K562 (cell line): Measurements from ENCODE around the gene FOXJ3. TPM values are rescaled to one million over a fixed set of nuclear protein-coding genes. Genes with fewer than 3 reads are reported as not detected.
A peak's percentile ranks its signal among the peaks of the same experiment; 100 is the strongest.

Source experiments
- E2F6 ChIP-seq, 2 experiments: IDR thresholded peaks; 2 replicates each; pipeline ENCODE4 v1.6.1; 2011; ENCODE audit warnings: borderline replicate concordance in 1 of 2, control low read depth in 1 of 2, low read depth in 1 of 2, low read length in 1 of 2, mild to moderate bottlenecking in 1 of 2, mixed read lengths in 1 of 2, moderate library complexity in 1 of 2; ENCODE audit not compliant: insufficient read depth in 1 of 2, insufficient read length in 1 of 2, poor library complexity in 1 of 2, severe bottlenecking in 1 of 2; ENCODE audit errors: extremely low read depth in 1 of 2
- ETS1 ChIP-seq: conservative IDR thresholded peaks from 2 replicates; pipeline ENCODE4 v1.6.1; 2011; ENCODE audit warnings: low read depth, mild to moderate bottlenecking, low read length; ENCODE audit not compliant: control insufficient read depth
- FOXA1 ChIP-seq: fragments of 450-650 bp; IDR thresholded peaks from 2 replicates; pipeline ENCODE4 v1.6.1; 2016; ENCODE audit warnings: mild to moderate bottlenecking, borderline replicate concordance
- GABPA ChIP-seq: fragments of 200-800 bp; sonication (Bioruptor generic); conservative IDR thresholded peaks from 2 replicates; pipeline ENCODE4 v1.6.1; 2016; ENCODE audit warnings: low read depth, missing genetic modification characterization, missing compliant biosample characterization
- GTF2A2 ChIP-seq: IDR thresholded peaks from 2 replicates; pipeline ENCODE4 v1.6.1; 2016; ENCODE audit warnings: mild to moderate bottlenecking, missing genetic modification characterization, missing compliant biosample characterization
- GTF2B ChIP-seq: IDR thresholded peaks from 2 replicates; pipeline ENCODE4 v1.6.1; 2011; ENCODE audit not compliant: insufficient read length; ENCODE audit errors: extremely low read depth
- HDAC1 ChIP-seq, 2 experiments: fragments of 450-650 bp; IDR thresholded peaks; 2 replicates each; pipeline ENCODE4 v1.6.1; 2016 to 2017; ENCODE audit warnings: inconsistent platforms in 1 of 2, mild to moderate bottlenecking in 1 of 2, moderate library complexity in 1 of 2
- ILF3 ChIP-seq: fragments of 450-650 bp; IDR thresholded peaks from 2 replicates; pipeline ENCODE4 v1.6.1; 2018; ENCODE audit warnings: antibody characterized with exemption, mild to moderate bottlenecking, moderate library complexity, borderline replicate concordance
- MLLT1 ChIP-seq, 2 experiments: fragments of 450-650 bp; IDR thresholded peaks; 2 replicates each; pipeline ENCODE4 v1.6.1; 2016
- NCOA6 ChIP-seq: fragments of 450-650 bp; IDR thresholded peaks from 2 replicates; pipeline ENCODE4 v1.6.1; 2017; ENCODE audit warnings: mild to moderate bottlenecking
- NFYB ChIP-seq: IDR thresholded peaks from 2 replicates; pipeline ENCODE4 v1.6.1; 2011; ENCODE audit warnings: mild to moderate bottlenecking, moderate library complexity; ENCODE audit not compliant: insufficient read length; ENCODE audit errors: extremely low read depth
- PHF20 ChIP-seq: fragments of 450-650 bp; IDR thresholded peaks from 2 replicates; pipeline ENCODE4 v1.6.1; 2018; ENCODE audit not compliant: partially characterized antibody
- PML ChIP-seq: IDR thresholded peaks from 2 replicates; pipeline ENCODE4 v1.6.1; 2012; ENCODE audit warnings: low read length, inconsistent platforms
- POLR2A ChIP-seq: fragments of 450-650 bp; conservative IDR thresholded peaks from 2 replicates; pipeline ENCODE4 v1.6.1; 2016
- SIN3A ChIP-seq, 2 experiments: fragments of 150-350 bp in 1 of 2; IDR thresholded peaks; 2 replicates each; pipeline ENCODE4 v1.6.1; 2011 to 2016; ENCODE audit warnings: borderline replicate concordance in 2 of 2, low read depth in 2 of 2, low read length in 2 of 2, mild to moderate bottlenecking in 2 of 2, moderate library complexity in 2 of 2; ENCODE audit not compliant: control insufficient read depth in 1 of 2
- SIN3B ChIP-seq: fragments of 450-650 bp; IDR thresholded peaks from 2 replicates; pipeline ENCODE4 v1.6.1; 2017; ENCODE audit warnings: low read depth, mild to moderate bottlenecking, moderate library complexity
- SNRNP70 ChIP-seq: fragments of 200-400 bp; formaldehyde crosslinking; optimal IDR thresholded peaks from 2 replicates; pipeline ENCODE3; 2017; ENCODE audit warnings: low read depth, low read length
- ZKSCAN8 ChIP-seq: fragments of 200-800 bp; sonication (Bioruptor generic); IDR thresholded peaks from 2 replicates; pipeline ENCODE4 v1.6.1; 2016; ENCODE audit warnings: missing genetic modification characterization, missing compliant biosample characterization
- ZNF197 ChIP-seq: fragments of 200-800 bp; sonication (Bioruptor generic); IDR thresholded peaks from 2 replicates; pipeline ENCODE4 v1.6.1; 2016; ENCODE audit warnings: low read depth, missing genetic modification characterization, missing compliant biosample characterization
- ZNF280A ChIP-seq: fragments of 450-650 bp; IDR thresholded peaks from 2 replicates; pipeline ENCODE4 v1.6.1; 2018; ENCODE audit warnings: mild to moderate bottlenecking, low read depth; ENCODE audit not compliant: partially characterized antibody
- ZNF707 ChIP-seq: fragments of 250-450 bp; sonication (Bioruptor Pico); conservative IDR thresholded peaks from 2 replicates; pipeline ENCODE4 v1.8.0; 2022; ENCODE audit warnings: inconsistent platforms, mild to moderate bottlenecking, moderate library complexity
- polyA plus RNA-seq, 8 experiments: library from polyadenylated mRNA; depleted of rRNA in 4 of 8; stranded (reverse) in 5 of 8; unstranded in 3 of 8; fragments of >200 nt; fragmentation: Nextera tagmentation in 2 of 8; fragmentation: Illumina TruSeq in 1 of 8; extraction: Ambion mirVana in 2 of 8; extraction: Trizol in 1 of 8; gene quantifications; 2 replicates each; pipeline versions ENCODE4 v1.2.1 to v1.2.3, GENCODE V29; 2011 to 2014; ENCODE audit warnings: inconsistent platforms in 1 of 8, missing spikeins in 1 of 8
- total RNA-seq, 7 experiments: library from RNA; depleted of rRNA in 6 of 7; stranded (reverse); fragments of >200 nt in 6 of 7; fragmentation: Illumina TruSeq in 2 of 7; extraction: Trizol in 2 of 7; gene quantifications; 2 replicates each; pipeline versions ENCODE4 v1.2.1 to v1.2.3, GENCODE V29; 2011 to 2021; ENCODE audit warnings: low replicate concordance in 1 of 7

Gene FOXJ3
- total and polyA plus RNA-seq, 9 of the 15 experiments (the other 6 are each of a cell fraction or from before 2014, with no cell fraction given), result 8.7 to 35.3 (median 23.4) TPM

- TF ChIP-seq GTF2A2, result peak; percentile 64; the same call in 1 of the 2 replicates
- TF ChIP-seq ZNF280A, result no peak
- TF ChIP-seq ZNF197 (CRISPR knock-in tag), result 0 out of 2 replicates have a peak, but pooled peaks have one; percentile 34
- peak; percentile 41 for TF ChIP-seq GTF2B
- peak; percentile 50; the same call in 1 of the 2 replicates for TF ChIP-seq SIN3B
- TF ChIP-seq POLR2A, result peak; percentile 95
- TF ChIP-seq FOXA1, result no peak
- no peak for TF ChIP-seq NFYB
- peak; percentile 71 for TF ChIP-seq PHF20
- peak; percentile 69; the same call in 1 of the 2 replicates for TF ChIP-seq ILF3
- TF ChIP-seq SIN3A (IDR thresholded peaks at IDR 0.05; ENCODE audit: borderline replicate concordance in 2 of 2, control insufficient read depth in 1 of 2, low read depth in 2 of 2, low read length in 2 of 2), result peak; percentile 54 to 75; a peak in 1 of 4 replicates
- TF ChIP-seq ZNF707 (CRISPR knock-in tag), result 0 out of 2 replicates have a peak, but pooled peaks have one; percentile 14
- TF ChIP-seq E2F6 (IDR thresholded peaks at IDR 0.05; ENCODE audit: borderline replicate concordance in 1 of 2, extremely low read depth in 1 of 2, insufficient read depth in 1 of 2, insufficient read length in 1 of 2, low read depth in 1 of 2, low read length in 1 of 2, poor library complexity in 1 of 2, severe bottlenecking in 1 of 2), result peak; percentile 87 to 95
- TF ChIP-seq SNRNP70, result no peak
- peak; percentile 100 for TF ChIP-seq NCOA6
- TF ChIP-seq GABPA (tag), result peak; percentile 97
- TF ChIP-seq PML, result peak; percentile 80
- TF ChIP-seq HDAC1 (IDR thresholded peaks at IDR 0.05), result peak; percentile 46 to 78; a peak in 3 of 4 replicates
- TF ChIP-seq ETS1, result peak; percentile 51
- TF ChIP-seq MLLT1 (IDR thresholded peaks at IDR 0.05), result peak in 1 of 2 experiments; percentile 83; a peak in 2 of 4 replicates
- no peak for TF ChIP-seq ZKSCAN8
These were observed at the start of gene FOXJ3 (continued) for GRCh38 chr1:42335050-42335808.
